Trophoblast cell (in vitro differentiated cells and primary cell): ENCODE data around the gene CCDC74B. TPM values are rescaled to one million over a fixed set of nuclear protein-coding genes. Genes with fewer than 3 reads are reported as not detected.
A peak's percentile ranks its signal among the peaks of the same experiment; 100 is the strongest.
"Not testable (repeated sequence)": the region's sequence is repeated elsewhere in the genome, so short reads cannot be mapped to it uniquely, and the experiment has no call there.

Experiments used
- DNase-seq, 2 donors: peaks; one replicate each; pipeline ENCODE4 v3.0.0-alpha.2; 2016
- H2AFZ ChIP-seq: 2 replicates; pipeline ENCODE4 v1.6.1; 2013; ENCODE audit warnings: low read length, moderate library complexity, mild to moderate bottlenecking; ENCODE audit not compliant: insufficient read depth, poor library complexity
- H2AK5ac ChIP-seq: 2 replicates; pipeline ENCODE4 v1.6.1; 2013; ENCODE audit warnings: mild to moderate bottlenecking, low read length
- H2BK120ac ChIP-seq: 2 replicates; pipeline ENCODE4 v1.6.1; 2013; ENCODE audit warnings: low read length, mild to moderate bottlenecking, moderate library complexity; ENCODE audit not compliant: insufficient read depth, poor library complexity
- H2BK12ac ChIP-seq: 2 replicates; pipeline ENCODE4 v1.6.1; 2013; ENCODE audit warnings: mild to moderate bottlenecking, low read length, moderate library complexity
- H2BK5ac ChIP-seq: 2 replicates; pipeline ENCODE4 v1.6.1; 2013; ENCODE audit warnings: low read length, low read depth, moderate library complexity, mild to moderate bottlenecking; ENCODE audit not compliant: poor library complexity
- H3K14ac ChIP-seq: 2 replicates; pipeline ENCODE4 v1.6.1; 2013; ENCODE audit warnings: mild to moderate bottlenecking, low read length
- H3K18ac ChIP-seq: 2 replicates; pipeline ENCODE4 v1.6.1; 2013; ENCODE audit warnings: mild to moderate bottlenecking, low read length
- H3K23ac ChIP-seq: 2 replicates; pipeline ENCODE4 v1.6.1; 2013; ENCODE audit warnings: low read length
- H3K27ac ChIP-seq: 2 replicates; pipeline ENCODE4 v1.5.1; 2013; ENCODE audit warnings: low read depth, mild to moderate bottlenecking, inconsistent platforms, low read length, moderate library complexity
- H3K27me3 ChIP-seq: 2 replicates; pipeline ENCODE4 v1.6.1; 2013; ENCODE audit warnings: inconsistent platforms, mild to moderate bottlenecking, low read length, moderate library complexity; ENCODE audit not compliant: insufficient read depth
- H3K36me3 ChIP-seq, 2 experiments: 1 replicate in 1 of 2; 2 replicates in 1 of 2; pipeline ENCODE4 v1.6.1; 2013; ENCODE audit warnings: low read length in 2 of 2, mild to moderate bottlenecking in 2 of 2, moderate library complexity in 1 of 2; ENCODE audit not compliant: insufficient read depth in 2 of 2, control insufficient read depth in 1 of 2
- H3K4ac ChIP-seq: 2 replicates; pipeline ENCODE4 v1.6.1; 2013; ENCODE audit warnings: low read depth, mild to moderate bottlenecking, low read length, moderate library complexity
- H3K4me1 ChIP-seq, 2 experiments: 1 replicate in 1 of 2; 2 replicates in 1 of 2; pipeline ENCODE4 v1.6.1; 2013; ENCODE audit warnings: low read length in 2 of 2, mild to moderate bottlenecking in 2 of 2, moderate library complexity in 1 of 2; ENCODE audit not compliant: insufficient read depth in 2 of 2, control insufficient read depth in 1 of 2
- H3K4me2 ChIP-seq: 2 replicates; pipeline ENCODE4 v1.6.1; 2013; ENCODE audit warnings: inconsistent platforms, mild to moderate bottlenecking, low read length, moderate library complexity
- H3K4me3 ChIP-seq: 2 replicates; pipeline ENCODE4 v1.5.1; 2013; ENCODE audit warnings: mild to moderate bottlenecking, low read depth, low read length, inconsistent platforms
- H3K79me1 ChIP-seq: one replicate; pipeline ENCODE4 v1.6.1; 2013; ENCODE audit warnings: low read length
- H3K79me2 ChIP-seq: 2 replicates; pipeline ENCODE4 v1.6.1; 2013; ENCODE audit warnings: low read length, mild to moderate bottlenecking; ENCODE audit not compliant: control insufficient read depth, insufficient read depth, poor library complexity
- H3K9ac ChIP-seq: 2 replicates; pipeline ENCODE4 v1.6.1; 2013; ENCODE audit warnings: mild to moderate bottlenecking, low read length
- H3K9me3 ChIP-seq: 2 replicates; pipeline ENCODE4 v1.6.1; 2013; ENCODE audit warnings: low read depth, mild to moderate bottlenecking, control low read depth, inconsistent platforms, low read length; ENCODE audit not compliant: insufficient read depth
- H4K12ac ChIP-seq: 2 replicates; pipeline ENCODE4 v1.6.1; 2013; ENCODE audit warnings: low read depth, mild to moderate bottlenecking, low read length, moderate library complexity
- H4K8ac ChIP-seq: 2 replicates; pipeline ENCODE4 v1.6.1; 2013; ENCODE audit warnings: low read depth, mild to moderate bottlenecking, low read length, moderate library complexity
- H4K91ac ChIP-seq: one replicate; pipeline ENCODE4 v1.6.1; 2013; ENCODE audit warnings: low read depth, mild to moderate bottlenecking, low read length, moderate library complexity
- WGBS: extraction: QIAGEN DNeasy Blood & Tissue Kit; methylation state at CpG from one replicate; pipeline ENCODE4 v1.1.7; 2013; ENCODE audit warnings: missing lambda C conversion rate; ENCODE audit not compliant: insufficient read length, insufficient coverage; ENCODE audit errors: extremely low coverage; 5-methylcytosine and 5-hydroxymethylcytosine counted together
- polyA plus RNA-seq: library from polyadenylated mRNA; stranded (reverse); fragments of 200-250 nt; gene quantifications from 2 replicates; pipeline ENCODE4 v1.2.3, GENCODE V29; 2013

Gene CCDC74B
- 10.0 and 11.3 TPM in 2 replicates for polyA plus RNA-seq

- not testable (repeated sequence) for H3K4ac ChIP-seq, H3K4me3 ChIP-seq, H2BK12ac ChIP-seq, H3K27me3 ChIP-seq, H2BK120ac ChIP-seq, H4K12ac ChIP-seq, H3K79me1 ChIP-seq, H3K23ac ChIP-seq, H2AK5ac ChIP-seq, H3K79me2 ChIP-seq, H3K4me1 ChIP-seq, H3K27ac ChIP-seq, H3K9me3 ChIP-seq, H3K36me3 ChIP-seq, H3K9ac ChIP-seq
- Histone ChIP-seq H4K8ac (peak within 1 kb of the TSS; percentile 60), H3K4me2 (peak within 1 kb of the TSS; percentile 67), H3K14ac (peak within 1 kb of the TSS; percentile 66), H2AFZ (peak within 1 kb of the TSS; percentile 78), H4K91ac (peak within 1 kb of the TSS; percentile 62), H2BK5ac (peak within 1 kb of the TSS; percentile 49), H3K18ac (peak within 1 kb of the TSS; percentile 45)
- DNase-seq: peak; percentile 21 to 59
- no CpG with 5 or more reads among the region's 30 CpGs for WGBS
These were observed at the start of gene CCDC74B for GRCh38 chr2:130145006-130145414. CCDC74B (minus strand) TSS chr2:130145112; CDS start chr2:130144996, 116 bp downstream.

GRCh38 chr2:130193824-130194223, 48.9 kb upstream of the CCDC74B start:
- not testable (repeated sequence) for H3K4me3 ChIP-seq, H3K14ac ChIP-seq, H4K8ac ChIP-seq, DNase-seq, H3K27me3 ChIP-seq, H3K36me3 ChIP-seq, H3K4me1 ChIP-seq, H4K91ac ChIP-seq, H3K9ac ChIP-seq, H3K18ac ChIP-seq, H3K79me2 ChIP-seq, H3K4me2 ChIP-seq, H3K9me3 ChIP-seq, H4K12ac ChIP-seq, H2BK12ac ChIP-seq, H3K79me1 ChIP-seq, H2AFZ ChIP-seq, H3K23ac ChIP-seq, H3K4ac ChIP-seq, H3K27ac ChIP-seq, H2BK120ac ChIP-seq, H2AK5ac ChIP-seq, H2BK5ac ChIP-seq
- no CpG with 5 or more reads among the region's 22 CpGs for WGBS

- H3K79me1 ChIP-seq, H3K27me3 ChIP-seq, H3K4me1 ChIP-seq, H3K79me2 ChIP-seq, H3K14ac ChIP-seq, H3K9ac ChIP-seq, H3K18ac ChIP-seq, H3K4ac ChIP-seq, H3K4me3 ChIP-seq, H3K36me3 ChIP-seq, H3K23ac ChIP-seq, H2AK5ac ChIP-seq, H4K91ac ChIP-seq, H3K4me2 ChIP-seq, H2AFZ ChIP-seq, H2BK12ac ChIP-seq, H2BK120ac ChIP-seq, DNase-seq, H4K12ac ChIP-seq, H3K27ac ChIP-seq, H3K9me3 ChIP-seq, H4K8ac ChIP-seq, H2BK5ac ChIP-seq: not testable (repeated sequence)
- no CpG with 5 or more reads among the region's 3 CpGs for WGBS
These were observed 47.5 kb upstream of the CCDC74B start for GRCh38 chr2:130192451-130192850.

- not testable (repeated sequence) for H3K36me3 ChIP-seq, H3K79me1 ChIP-seq, H3K27ac ChIP-seq, H3K4me3 ChIP-seq, H2BK120ac ChIP-seq, H4K91ac ChIP-seq, H4K8ac ChIP-seq, H2AK5ac ChIP-seq, H3K27me3 ChIP-seq, H3K79me2 ChIP-seq, H4K12ac ChIP-seq, H2BK12ac ChIP-seq, H3K14ac ChIP-seq, H3K4me2 ChIP-seq, H2BK5ac ChIP-seq, H3K9ac ChIP-seq, H3K9me3 ChIP-seq, H3K4ac ChIP-seq, H3K4me1 ChIP-seq, H2AFZ ChIP-seq, H3K18ac ChIP-seq, DNase-seq, H3K23ac ChIP-seq
- no CpG with 5 or more reads among the region's 6 CpGs for WGBS
These were observed 46.4 kb upstream of the CCDC74B start for GRCh38 chr2:130191319-130191718.
